SK-N-SH (cell line): Measurements from ENCODE around the gene GPR42. TPM values are rescaled to one million over a fixed set of nuclear protein-coding genes. Genes with fewer than 3 reads are reported as not detected.
"Not testable (repeated sequence)": the region's sequence is repeated elsewhere in the genome, so short reads cannot be mapped to it uniquely, and the experiment has no call there.

Source experiments
- CTCF ChIA-PET: fragments of 300-600, 350-600 bp; formaldehyde crosslinking; extraction: SDS; loops from one replicate; lab custom pipeline; 2021; lab: Yijun Ruan, JAX
- POLR2A ChIA-PET: fragments of 350-600 bp; sonication (Branson Sonifier 250); formaldehyde crosslinking; extraction: SDS; loops from one replicate; lab custom pipeline; 2020; ENCODE audit warnings: antibody characterized with exemption, inconsistent platforms; lab: Yijun Ruan, JAX
- DNase-seq: peaks from one replicate; pipeline ENCODE4 v3.0.0; 2012
- H2AFZ ChIP-seq: fragments of 200-600 bp; sonication (generic); 2 replicates; pipeline ENCODE4 v1.8.1; 2016; ENCODE audit warnings: antibody characterized with exemption, mild to moderate bottlenecking, low read depth
- H3F3A ChIP-seq: fragments of 200-600 bp; sonication (generic); replicated peaks from 2 replicates; pipeline ENCODE3; 2016; ENCODE audit warnings: antibody characterized with exemption, mild to moderate bottlenecking; ENCODE audit not compliant: insufficient read depth
- H3K27ac ChIP-seq, 2 experiments: fragments of 200-500 bp in 1 of 2; fragments of 200-600 bp in 1 of 2; sonication (Bioruptor generic) in 1 of 2; sonication (generic), shearing (Covaris generic) in 1 of 2; 2 replicates each; pipeline versions ENCODE4 v1.5.1 to v1.6.1; 2014 to 2016; ENCODE audit warnings: low read depth in 2 of 2, inconsistent platforms in 1 of 2, low read length in 1 of 2, mild to moderate bottlenecking in 1 of 2, mixed read lengths in 1 of 2
- H3K27me3 ChIP-seq: fragments of 200-600 bp; sonication (generic), shearing (Covaris generic); 2 replicates; pipeline ENCODE4 v1.6.1; 2016; ENCODE audit warnings: mixed run types; ENCODE audit not compliant: insufficient read depth
- H3K36me3 ChIP-seq, 2 experiments: fragments of 200-500 bp in 1 of 2; fragments of 200-600 bp in 1 of 2; sonication (Bioruptor generic) in 1 of 2; sonication (generic) in 1 of 2; replicated peaks in 1 of 2; 2 replicates each; pipeline versions ENCODE3 to v1.5.1; 2014 to 2016; ENCODE audit warnings: low read length in 1 of 2, mild to moderate bottlenecking in 1 of 2; ENCODE audit not compliant: insufficient read depth in 2 of 2, control insufficient read depth in 1 of 2
- H3K4me1 ChIP-seq, 2 experiments: fragments of 200-500 bp in 1 of 2; fragments of 200-600 bp in 1 of 2; sonication (Bioruptor generic) in 1 of 2; sonication (generic), shearing (Covaris generic) in 1 of 2; 2 replicates each; pipeline versions ENCODE4 v1.5.1 to v1.6.1; 2014 to 2016; ENCODE audit warnings: low read depth in 1 of 2, low read length in 1 of 2, mixed run types in 1 of 2; ENCODE audit not compliant: insufficient read depth in 2 of 2, control insufficient read depth in 1 of 2
- H3K4me2 ChIP-seq: fragments of 200-600 bp; sonication (generic), shearing (Covaris generic); 2 replicates; pipeline ENCODE4 v1.6.1; 2017; ENCODE audit warnings: mixed run types
- H3K4me3 ChIP-seq, 2 experiments: fragments of 200-500 bp in 1 of 2; fragments of 200-600 bp in 1 of 2; sonication (Bioruptor generic) in 1 of 2; sonication (generic), shearing (Covaris generic) in 1 of 2; 2 replicates each; pipeline versions ENCODE4 v1.5.1 to v1.8.1; 2014 to 2016; ENCODE audit warnings: low read depth in 2 of 2, inconsistent platforms in 1 of 2, low read length in 1 of 2, mild to moderate bottlenecking in 1 of 2, mixed read lengths in 1 of 2, moderate library complexity in 1 of 2
- H3K79me2 ChIP-seq: fragments of 200-600 bp; sonication (generic); 2 replicates; pipeline ENCODE4 v1.8.1; 2017; ENCODE audit warnings: mild to moderate bottlenecking; ENCODE audit not compliant: insufficient read depth
- H3K9ac ChIP-seq: fragments of 200-600 bp; sonication (generic); 2 replicates; pipeline ENCODE4 v1.6.1; 2017; ENCODE audit warnings: mixed run types
- H3K9me2 ChIP-seq: fragments of 200-600 bp; sonication (generic); 2 replicates; pipeline ENCODE4 v1.6.1; 2017; ENCODE audit warnings: mixed run types
- H3K9me3 ChIP-seq: fragments of 200-600 bp; sonication (generic); 2 replicates; pipeline ENCODE4 v1.6.1; 2017; ENCODE audit warnings: mixed run types, mild to moderate bottlenecking, moderate library complexity
- H4K20me1 ChIP-seq: fragments of 200-600 bp; sonication (generic); 2 replicates; pipeline ENCODE4 v1.6.1; 2017; ENCODE audit warnings: mild to moderate bottlenecking, mixed run types; ENCODE audit not compliant: insufficient read depth
- CHD2 ChIP-seq: fragments of 150-350 bp; IDR thresholded peaks from 2 replicates; pipeline ENCODE4 v1.6.1; 2018; ENCODE audit warnings: low read length; ENCODE audit not compliant: partially characterized antibody
- ELF1 ChIP-seq: IDR thresholded peaks from 2 replicates; pipeline ENCODE4 v1.4.0; 2012
- FOXJ3 ChIP-seq: sonication (generic); formaldehyde crosslinking; IDR thresholded peaks from 2 replicates; pipeline ENCODE4 v1.5.1; 2020; ENCODE audit warnings: mild to moderate bottlenecking, missing genetic modification reagents
- JUND ChIP-seq: IDR thresholded peaks from 2 replicates; pipeline ENCODE4 v1.4.0; 2012
- MEF2A ChIP-seq: IDR thresholded peaks from 2 replicates; pipeline ENCODE4 v1.4.0; 2012; ENCODE audit warnings: low read depth, borderline replicate concordance
- NFIC ChIP-seq: IDR thresholded peaks from 2 replicates; pipeline ENCODE4 v1.4.0; 2012; ENCODE audit warnings: borderline replicate concordance
- NRF1 ChIP-seq: IDR thresholded peaks from 2 replicates; pipeline ENCODE4 v1.6.1; 2012; ENCODE audit warnings: low read depth, mild to moderate bottlenecking, low read length
- POLR2AphosphoS5 ChIP-seq: IDR thresholded peaks from 2 replicates; pipeline ENCODE4 v1.6.1; 2012; ENCODE audit warnings: low read depth, low read length
- RCOR1 ChIP-seq: fragments of 150-350 bp; IDR thresholded peaks from 2 replicates; pipeline ENCODE4 v1.6.1; 2017; ENCODE audit warnings: antibody characterized with exemption, low read length
- TEAD4 ChIP-seq: IDR thresholded peaks from 2 replicates; pipeline ENCODE4 v1.4.0; 2012; ENCODE audit warnings: mild to moderate bottlenecking, borderline replicate concordance; ENCODE audit not compliant: insufficient read depth
- WGBS: methylation state at CpG from one replicate; pipeline ENCODE4 v1.1.6; 2017; ENCODE audit warnings: low lambda C conversion rate; 5-methylcytosine and 5-hydroxymethylcytosine counted together
- polyA plus RNA-seq, 3 experiments: library from polyadenylated mRNA; depleted of rRNA; stranded (reverse); fragments of >200 nt; gene quantifications; 2 replicates each; pipeline ENCODE4 v1.2.3, GENCODE V29; 2012
- TF ChIP-seq, protein P1 (sequence below): IDR thresholded peaks from 2 replicates; pipeline ENCODE4; 2012
- TF ChIP-seq, protein P2 (sequence below): fragments of 200-600 bp; sonication (generic); IDR thresholded peaks from 2 replicates; pipeline ENCODE4 v1.6.1; 2017; ENCODE audit warnings: antibody characterized with exemption, mild to moderate bottlenecking, moderate library complexity

GPR42 gene
- polyA plus RNA-seq, 1 of the 3 experiments (the other 2 are of a cell fraction), result not detected

DNA sequence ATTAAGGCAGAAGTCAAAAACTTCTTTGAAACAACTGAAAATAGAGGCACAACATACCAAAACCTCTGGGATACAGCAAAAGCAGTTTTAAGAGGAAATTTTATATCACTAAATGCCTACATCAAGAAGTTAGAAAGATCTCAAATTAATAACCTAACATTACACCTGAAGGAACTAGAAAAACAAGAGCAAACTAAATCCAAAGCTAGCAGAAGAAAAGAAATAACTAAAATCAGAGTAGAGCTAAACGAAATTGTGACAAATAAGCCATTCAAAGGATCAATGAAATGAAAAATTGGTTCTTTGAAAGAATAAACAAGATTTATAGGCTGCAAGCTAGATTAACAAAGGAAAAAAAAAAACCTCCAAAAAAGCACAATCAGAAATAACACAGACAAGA, 2.5 kb upstream of the GPR42 start:
- Histone ChIP-seq H4K20me1 (no peaks in the 10 kb centered on the region), H3K4me1 (no peaks in the 10 kb centered on the region), H3K79me2 (no peaks in the 10 kb centered on the region), H3K9ac (no peak overlapping the region), H3K4me2 (no peak overlapping the region), H3K36me3 (no peaks in the 10 kb centered on the region), H3K9me3 (no peaks in the 10 kb centered on the region), H3K4me3 (no peak overlapping the region), H2AFZ (no peak overlapping the region), H3K9me2 (no peaks in the 10 kb centered on the region), H3F3A (no peaks in the 10 kb centered on the region), H3K27ac (no peak overlapping the region), H3K27me3 (peaks cover 29% of the 10 kb centered on the region)
- TF ChIP-seq TEAD4, result no peak
- no peak for TF ChIP-seq JUND
- no peak for TF ChIP-seq ELF1
- TF ChIP-seq CHD2, result no peak
- TF ChIP-seq, protein P1, sequence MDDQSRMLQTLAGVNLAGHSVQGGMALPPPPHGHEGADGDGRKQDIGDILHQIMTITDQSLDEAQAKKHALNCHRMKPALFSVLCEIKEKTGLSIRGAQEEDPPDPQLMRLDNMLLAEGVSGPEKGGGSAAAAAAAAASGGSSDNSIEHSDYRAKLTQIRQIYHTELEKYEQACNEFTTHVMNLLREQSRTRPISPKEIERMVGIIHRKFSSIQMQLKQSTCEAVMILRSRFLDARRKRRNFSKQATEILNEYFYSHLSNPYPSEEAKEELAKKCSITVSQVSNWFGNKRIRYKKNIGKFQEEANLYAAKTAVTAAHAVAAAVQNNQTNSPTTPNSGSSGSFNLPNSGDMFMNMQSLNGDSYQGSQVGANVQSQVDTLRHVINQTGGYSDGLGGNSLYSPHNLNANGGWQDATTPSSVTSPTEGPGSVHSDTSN, result no peak
- TF ChIP-seq POLR2AphosphoS5, result no peak
- no peak for TF ChIP-seq MEF2A
- WGBS, result 0% methylated on average over 1 of the region's 1 CpG
- DNase-seq, result no peak
- CTCF ChIA-PET, result interaction anchor here (0.8 kb wide), 1 partner anchor 16 kb away, joined by 4 read pairs; no protein-coding TSS in a partner anchor
- POLR2A ChIA-PET, result no interaction called here

DNA sequence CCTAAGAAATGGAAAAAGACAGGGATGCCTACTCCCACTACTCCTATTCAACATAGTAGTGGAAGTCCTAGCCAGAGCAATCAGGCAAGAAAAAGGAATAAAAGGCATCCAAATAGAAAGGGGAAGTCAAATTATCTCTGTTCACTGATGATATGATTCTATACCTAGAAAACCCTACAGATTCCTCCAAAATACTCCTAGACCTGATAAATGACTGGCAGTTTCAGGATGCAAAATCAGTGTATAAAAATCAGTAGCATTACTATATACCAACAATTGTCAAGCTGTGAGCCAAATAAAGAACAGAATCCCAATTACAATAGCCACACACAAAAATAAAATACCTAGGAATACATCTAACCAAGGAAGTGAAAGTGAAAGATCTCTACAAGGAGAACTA, 1.3 kb upstream of the GPR42 start:
- TF ChIP-seq MEF2A, result no peak
- TF ChIP-seq, protein P1, result no peak
- TF ChIP-seq CHD2, result no peak
- no peak for TF ChIP-seq NRF1
- TF ChIP-seq ELF1, result no peak
- H3F3A ChIP-seq, result no peaks in the 10 kb centered on the region
- no peak overlapping the region for H3K4me2 ChIP-seq
- H3K36me3 ChIP-seq, result no peaks in the 10 kb centered on the region
- POLR2A ChIA-PET, result no interaction called here
- CTCF ChIA-PET, result interaction anchor here (1.1 kb wide), 1 partner anchor 17 kb away, joined by 3 read pairs; no protein-coding TSS in a partner anchor
- DNase-seq, result no peak
- H3K79me2 ChIP-seq, result no peaks in the 10 kb centered on the region
- H3K27ac ChIP-seq, result no peak overlapping the region
- H3K9ac ChIP-seq, result no peak overlapping the region
- no peak overlapping the region for H2AFZ ChIP-seq
- H3K4me3 ChIP-seq, result no peak overlapping the region
- no peaks in the 10 kb centered on the region for H3K4me1 ChIP-seq
- H4K20me1 ChIP-seq, result no peaks in the 10 kb centered on the region
- H3K9me3 ChIP-seq, result no peaks in the 10 kb centered on the region
- no peaks in the 10 kb centered on the region for H3K9me2 ChIP-seq
- peaks cover 22% of the 10 kb centered on the region for H3K27me3 ChIP-seq

DNA sequence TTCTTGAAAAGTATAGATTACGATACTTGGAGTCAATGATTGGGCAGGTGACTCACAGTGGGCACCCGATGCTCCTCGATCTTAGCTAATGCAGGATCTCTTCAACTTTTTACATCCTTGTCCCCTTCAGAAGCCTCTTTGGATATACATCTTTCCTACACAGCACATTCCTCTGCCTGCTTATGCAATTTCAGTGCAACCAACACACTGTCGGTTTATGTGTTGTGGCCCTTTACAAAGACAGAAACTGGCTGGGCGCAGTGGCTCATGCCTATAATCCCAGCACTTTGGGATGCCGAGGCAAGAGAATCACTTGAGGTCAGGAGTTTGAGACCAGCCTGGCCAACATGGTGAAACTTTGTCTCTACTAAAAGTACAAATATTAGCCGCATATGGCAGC, 2.6 kb downstream of the GPR42 start:
- WGBS, result 29% methylated on average over 7 of the region's 7 CpGs
- no peaks in the 10 kb centered on the region for H4K20me1 ChIP-seq
- no peak overlapping the region for H3K4me3 ChIP-seq
- H3F3A ChIP-seq, result no peaks in the 10 kb centered on the region
- H3K9ac ChIP-seq, result no peak overlapping the region
- no peak for DNase-seq
- H3K4me1 ChIP-seq, result no peaks in the 10 kb centered on the region
- no peak overlapping the region for H2AFZ ChIP-seq
- no peak overlapping the region for H3K27ac ChIP-seq
- CTCF ChIA-PET, result interaction anchor here (0.9 kb wide), 1 partner anchor 9 kb away, joined by 3 read pairs; no protein-coding TSS in a partner anchor
- H3K9me2 ChIP-seq, result no peaks in the 10 kb centered on the region
- no peaks in the 10 kb centered on the region for H3K36me3 ChIP-seq
- no peaks in the 10 kb centered on the region for H3K9me3 ChIP-seq
- H3K27me3 ChIP-seq, result peaks cover 17% of the 10 kb centered on the region; the same call in 1 of the 2 replicates
- H3K79me2 ChIP-seq, result no peaks in the 10 kb centered on the region
- H3K4me2 ChIP-seq, result no peak overlapping the region
- no peak for TF ChIP-seq ELF1
- TF ChIP-seq, protein P2, sequence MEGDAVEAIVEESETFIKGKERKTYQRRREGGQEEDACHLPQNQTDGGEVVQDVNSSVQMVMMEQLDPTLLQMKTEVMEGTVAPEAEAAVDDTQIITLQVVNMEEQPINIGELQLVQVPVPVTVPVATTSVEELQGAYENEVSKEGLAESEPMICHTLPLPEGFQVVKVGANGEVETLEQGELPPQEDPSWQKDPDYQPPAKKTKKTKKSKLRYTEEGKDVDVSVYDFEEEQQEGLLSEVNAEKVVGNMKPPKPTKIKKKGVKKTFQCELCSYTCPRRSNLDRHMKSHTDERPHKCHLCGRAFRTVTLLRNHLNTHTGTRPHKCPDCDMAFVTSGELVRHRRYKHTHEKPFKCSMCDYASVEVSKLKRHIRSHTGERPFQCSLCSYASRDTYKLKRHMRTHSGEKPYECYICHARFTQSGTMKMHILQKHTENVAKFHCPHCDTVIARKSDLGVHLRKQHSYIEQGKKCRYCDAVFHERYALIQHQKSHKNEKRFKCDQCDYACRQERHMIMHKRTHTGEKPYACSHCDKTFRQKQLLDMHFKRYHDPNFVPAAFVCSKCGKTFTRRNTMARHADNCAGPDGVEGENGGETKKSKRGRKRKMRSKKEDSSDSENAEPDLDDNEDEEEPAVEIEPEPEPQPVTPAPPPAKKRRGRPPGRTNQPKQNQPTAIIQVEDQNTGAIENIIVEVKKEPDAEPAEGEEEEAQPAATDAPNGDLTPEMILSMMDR, result no peak
- no peak for TF ChIP-seq FOXJ3 (CRISPR knock-in tag)
- no peak for TF ChIP-seq NFIC
- no peak for TF ChIP-seq RCOR1
- POLR2A ChIA-PET, result no interaction called here

DNA sequence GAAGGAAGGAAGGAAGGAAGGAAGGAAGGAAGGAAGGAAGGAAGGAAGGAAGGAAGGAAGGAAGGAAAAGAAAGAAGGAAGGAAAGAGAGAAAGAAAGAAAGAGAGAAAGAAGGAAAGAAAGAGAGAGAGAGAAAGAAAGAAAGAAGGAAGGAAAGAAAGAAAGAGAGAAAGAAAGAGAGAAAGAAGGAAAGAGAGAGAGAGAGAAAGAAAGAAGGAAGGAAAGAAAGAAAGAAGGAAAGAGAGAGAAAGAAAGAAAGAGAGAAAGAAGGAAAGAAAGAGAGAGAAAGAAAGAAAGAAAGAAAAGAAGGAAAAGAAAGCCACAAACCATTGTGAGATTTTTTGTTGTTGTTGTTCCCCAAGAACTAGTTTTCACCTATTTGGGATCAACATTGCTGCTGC, 3.2 kb downstream of the GPR42 start:
- H3K79me2 ChIP-seq, POLR2A ChIA-PET, H3K27ac ChIP-seq, H3K36me3 ChIP-seq, H2AFZ ChIP-seq, H3K4me2 ChIP-seq, H3K4me3 ChIP-seq, H3K4me1 ChIP-seq, H4K20me1 ChIP-seq, H3F3A ChIP-seq, DNase-seq, H3K9ac ChIP-seq, H3K9me2 ChIP-seq, H3K9me3 ChIP-seq: not testable (repeated sequence)
- H3K27me3 ChIP-seq, result peaks cover 17% of the 10 kb centered on the region; the same call in 1 of the 2 replicates
- CTCF ChIA-PET, result interaction anchor here (0.8 to 0.9 kb wide), 3 partner anchors 9 to 121 kb away, joined by 3 to 5 read pairs (median 4); no protein-coding TSS in a partner anchor
